IPS-NIHi11 (cell line): ENCODE data around the gene SYCN.

Experiments used
- DNase-seq: peaks from one replicate; pipeline ENCODE4 v3.0.0; 2012; ENCODE audit warnings: mixed read lengths, low spot score

SYCN gene

DNA sequence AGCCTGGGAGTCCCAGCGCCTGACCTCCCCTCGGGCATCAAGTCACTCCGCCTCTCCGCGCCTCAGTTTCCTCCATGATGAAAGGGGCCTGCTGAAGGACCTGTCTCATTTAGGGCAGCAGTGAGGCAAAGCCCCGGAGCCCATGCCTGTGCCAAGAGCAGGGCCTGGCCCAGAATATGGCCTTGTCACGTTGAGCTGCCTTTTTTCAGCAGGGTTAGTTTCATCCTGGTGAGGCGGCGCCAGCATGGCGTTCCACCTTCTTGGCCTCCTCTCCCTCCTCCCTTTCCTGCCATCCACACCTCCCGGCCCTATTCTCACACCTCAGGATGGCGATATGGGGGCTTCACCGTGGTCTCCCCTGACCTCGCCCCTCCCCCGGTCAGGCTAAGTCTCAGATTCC, 48.3 kb downstream of the SYCN start:
- no peak for DNase-seq

DNA sequence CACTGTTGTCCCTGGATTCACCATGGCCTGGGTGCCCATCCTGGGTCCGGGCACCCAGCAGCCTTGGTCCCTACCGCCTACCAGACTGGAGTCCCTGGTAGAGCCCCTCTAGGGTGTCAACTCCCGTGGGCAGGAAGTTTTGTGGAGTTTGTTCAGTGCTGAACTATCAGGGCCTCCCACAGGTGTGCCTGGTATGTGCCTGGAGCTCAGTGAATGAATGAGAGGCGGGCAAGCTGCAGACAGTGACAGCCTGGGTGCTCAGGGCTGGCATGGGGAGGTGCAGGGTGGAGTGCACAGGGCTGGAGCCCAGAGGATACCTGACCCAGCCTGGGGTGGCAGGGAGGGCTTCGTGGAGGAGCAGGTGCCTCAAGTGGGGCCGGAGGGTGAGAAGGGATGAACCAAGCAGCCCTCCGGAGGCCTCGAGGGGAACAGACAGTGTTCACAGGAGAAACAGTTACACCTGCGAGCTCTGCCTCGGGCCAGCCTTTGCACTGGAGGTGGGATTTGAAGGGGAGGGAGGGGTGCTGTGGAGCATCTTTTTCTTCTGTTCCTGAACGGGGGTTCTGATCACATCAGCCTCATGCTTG, 48.9 kb downstream of the SYCN start:
- DNase-seq = no peak

DNA sequence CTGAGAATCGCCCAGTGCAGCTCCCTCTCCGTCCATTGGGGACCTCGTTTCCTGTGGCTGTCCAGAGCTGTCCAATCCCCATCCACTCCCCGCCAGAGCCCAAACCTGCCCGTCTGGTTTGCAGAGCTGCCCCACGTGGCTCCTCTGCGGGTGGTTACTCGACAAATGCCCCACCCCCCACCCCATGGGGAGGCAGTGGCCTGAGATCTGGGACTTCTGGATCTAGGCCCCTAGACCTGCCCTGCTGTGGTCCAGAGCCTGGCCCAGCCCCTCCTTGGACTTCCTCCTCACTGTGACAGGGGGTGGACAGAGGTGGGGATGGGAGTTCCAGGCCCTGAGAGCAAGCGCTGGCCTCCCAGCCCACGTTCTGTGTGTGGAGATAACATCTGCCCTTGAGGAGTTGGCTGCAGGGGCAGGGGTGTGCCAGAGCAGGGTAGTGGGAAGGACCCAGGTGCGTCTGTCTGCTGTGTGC, 49.4 kb downstream of the SYCN start:
- DNase-seq = peak; percentile 87

DNA sequence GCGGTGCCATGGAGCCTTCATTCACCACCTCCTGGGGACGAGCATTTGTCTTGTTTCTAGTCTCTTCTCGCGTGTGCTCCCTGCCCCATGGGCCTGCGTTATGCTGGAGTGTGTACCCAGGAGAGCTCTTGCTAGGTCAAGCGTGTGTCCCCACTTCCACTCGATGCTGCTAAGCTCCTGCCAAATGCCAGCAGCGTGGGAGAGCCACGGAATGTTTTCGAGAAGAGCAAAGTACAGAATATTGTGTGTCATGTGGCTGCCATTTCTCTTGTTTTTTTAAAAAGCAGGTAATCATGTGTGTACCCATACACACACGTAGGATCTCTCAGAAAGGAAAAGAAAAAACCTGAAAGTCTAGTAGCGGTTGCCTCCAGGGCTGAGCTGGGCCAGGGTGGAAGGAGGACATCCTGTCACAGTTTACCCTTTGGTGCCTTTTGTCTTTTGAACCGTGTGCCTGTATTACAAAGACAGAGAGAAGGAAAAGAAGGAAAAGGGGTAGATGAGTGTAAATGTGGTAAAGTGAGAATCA, 49.9 kb downstream of the SYCN start:
- DNase-seq = no peak
